Neural cell (in vitro differentiated cells): ENCODE results near the gene STX5.

Source experiments
- TF ChIP-seq, protein P1 (sequence below): fragments of 450-650 bp; IDR thresholded peaks from 2 replicates; pipeline ENCODE4 v1.5.1; 2014; ENCODE audit warnings: antibody characterized with exemption, mild to moderate bottlenecking, moderate library complexity; ENCODE audit not compliant: poor library complexity, severe bottlenecking
- TF ChIP-seq, protein P2 (sequence below): IDR thresholded peaks from 2 replicates; pipeline ENCODE4 v1.6.1; 2012; ENCODE audit warnings: borderline replicate concordance

DNA sequence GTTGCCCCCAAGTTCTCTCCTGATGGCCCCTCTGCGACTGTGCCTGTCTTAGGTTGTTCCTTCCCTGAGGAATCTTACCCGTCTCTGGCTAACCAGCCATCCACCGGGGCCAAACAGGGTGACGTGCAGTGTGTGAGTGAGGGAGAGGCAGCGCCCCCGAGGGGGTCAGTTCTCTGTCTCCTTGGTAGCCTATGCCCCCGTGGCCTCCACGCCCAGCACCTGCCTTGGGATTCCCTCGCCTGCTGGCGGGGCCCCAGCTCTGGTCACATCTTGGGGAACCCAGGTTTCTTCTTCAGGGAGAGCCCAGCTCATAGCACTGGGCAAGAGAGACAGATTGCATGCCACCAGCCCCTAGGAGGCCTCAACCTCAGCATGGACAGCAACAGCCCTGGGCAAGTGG lies 32.4 kb downstream of the STX5 start:
- TF ChIP-seq, protein P1, sequence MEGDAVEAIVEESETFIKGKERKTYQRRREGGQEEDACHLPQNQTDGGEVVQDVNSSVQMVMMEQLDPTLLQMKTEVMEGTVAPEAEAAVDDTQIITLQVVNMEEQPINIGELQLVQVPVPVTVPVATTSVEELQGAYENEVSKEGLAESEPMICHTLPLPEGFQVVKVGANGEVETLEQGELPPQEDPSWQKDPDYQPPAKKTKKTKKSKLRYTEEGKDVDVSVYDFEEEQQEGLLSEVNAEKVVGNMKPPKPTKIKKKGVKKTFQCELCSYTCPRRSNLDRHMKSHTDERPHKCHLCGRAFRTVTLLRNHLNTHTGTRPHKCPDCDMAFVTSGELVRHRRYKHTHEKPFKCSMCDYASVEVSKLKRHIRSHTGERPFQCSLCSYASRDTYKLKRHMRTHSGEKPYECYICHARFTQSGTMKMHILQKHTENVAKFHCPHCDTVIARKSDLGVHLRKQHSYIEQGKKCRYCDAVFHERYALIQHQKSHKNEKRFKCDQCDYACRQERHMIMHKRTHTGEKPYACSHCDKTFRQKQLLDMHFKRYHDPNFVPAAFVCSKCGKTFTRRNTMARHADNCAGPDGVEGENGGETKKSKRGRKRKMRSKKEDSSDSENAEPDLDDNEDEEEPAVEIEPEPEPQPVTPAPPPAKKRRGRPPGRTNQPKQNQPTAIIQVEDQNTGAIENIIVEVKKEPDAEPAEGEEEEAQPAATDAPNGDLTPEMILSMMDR = no peak
- TF ChIP-seq, protein P2, sequence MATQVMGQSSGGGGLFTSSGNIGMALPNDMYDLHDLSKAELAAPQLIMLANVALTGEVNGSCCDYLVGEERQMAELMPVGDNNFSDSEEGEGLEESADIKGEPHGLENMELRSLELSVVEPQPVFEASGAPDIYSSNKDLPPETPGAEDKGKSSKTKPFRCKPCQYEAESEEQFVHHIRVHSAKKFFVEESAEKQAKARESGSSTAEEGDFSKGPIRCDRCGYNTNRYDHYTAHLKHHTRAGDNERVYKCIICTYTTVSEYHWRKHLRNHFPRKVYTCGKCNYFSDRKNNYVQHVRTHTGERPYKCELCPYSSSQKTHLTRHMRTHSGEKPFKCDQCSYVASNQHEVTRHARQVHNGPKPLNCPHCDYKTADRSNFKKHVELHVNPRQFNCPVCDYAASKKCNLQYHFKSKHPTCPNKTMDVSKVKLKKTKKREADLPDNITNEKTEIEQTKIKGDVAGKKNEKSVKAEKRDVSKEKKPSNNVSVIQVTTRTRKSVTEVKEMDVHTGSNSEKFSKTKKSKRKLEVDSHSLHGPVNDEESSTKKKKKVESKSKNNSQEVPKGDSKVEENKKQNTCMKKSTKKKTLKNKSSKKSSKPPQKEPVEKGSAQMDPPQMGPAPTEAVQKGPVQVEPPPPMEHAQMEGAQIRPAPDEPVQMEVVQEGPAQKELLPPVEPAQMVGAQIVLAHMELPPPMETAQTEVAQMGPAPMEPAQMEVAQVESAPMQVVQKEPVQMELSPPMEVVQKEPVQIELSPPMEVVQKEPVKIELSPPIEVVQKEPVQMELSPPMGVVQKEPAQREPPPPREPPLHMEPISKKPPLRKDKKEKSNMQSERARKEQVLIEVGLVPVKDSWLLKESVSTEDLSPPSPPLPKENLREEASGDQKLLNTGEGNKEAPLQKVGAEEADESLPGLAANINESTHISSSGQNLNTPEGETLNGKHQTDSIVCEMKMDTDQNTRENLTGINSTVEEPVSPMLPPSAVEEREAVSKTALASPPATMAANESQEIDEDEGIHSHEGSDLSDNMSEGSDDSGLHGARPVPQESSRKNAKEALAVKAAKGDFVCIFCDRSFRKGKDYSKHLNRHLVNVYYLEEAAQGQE = no peak
